Measurements from ENCODE around the gene CCDC7.
A peak's percentile ranks its signal among the peaks of the same experiment; 100 is the strongest.
"Not testable (repeated sequence)": the region's sequence is repeated elsewhere in the genome, so short reads cannot be mapped to it uniquely, and the experiment has no call there.

Gene CCDC7

DNA sequence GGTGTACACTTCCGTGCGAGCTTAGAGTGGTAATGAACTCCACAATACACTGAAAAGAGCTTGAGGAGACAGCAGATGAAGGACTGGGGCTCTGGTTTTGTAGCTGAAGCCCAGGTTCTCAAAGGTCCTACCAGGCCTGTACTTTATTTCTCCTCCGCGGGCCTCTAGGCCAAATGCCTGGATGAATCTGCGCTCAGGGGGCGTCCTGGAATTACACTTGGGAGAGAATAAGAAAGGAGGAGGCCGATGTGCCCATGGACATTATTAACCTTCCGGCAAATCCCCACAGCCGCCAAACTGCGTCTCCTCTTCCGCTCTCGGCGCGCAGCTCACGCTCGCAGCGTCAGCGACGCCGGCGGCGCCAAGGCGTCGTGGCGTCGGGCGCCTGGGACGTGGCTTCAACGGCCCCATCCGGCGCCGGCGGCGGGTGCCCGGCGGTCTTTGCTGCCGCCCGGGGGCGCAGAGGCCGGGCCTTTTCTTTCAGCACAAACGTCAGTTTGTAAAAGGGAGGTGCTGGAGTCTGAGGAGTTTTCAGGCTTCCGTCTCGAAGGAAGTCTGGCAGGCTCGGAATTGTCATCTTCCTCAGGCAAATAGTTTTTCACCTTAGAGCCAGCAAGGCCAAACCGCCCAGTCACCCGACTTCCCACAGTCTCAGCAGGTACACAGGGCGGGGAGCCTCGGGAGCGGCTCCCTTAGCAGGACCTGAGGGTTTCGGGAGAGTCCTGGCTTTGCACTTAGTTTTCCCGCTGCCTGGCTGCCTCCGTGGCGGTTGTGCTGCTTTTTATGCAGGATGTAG lies at the start of gene CCDC7:
Gene CCDC7, plus strand, starts transcription at position 401 of the 796 bp plus-strand sequence. CDS start 5,503 bp downstream, outside the sequence.
- peak; percentile 66 for DNase-seq

DNA sequence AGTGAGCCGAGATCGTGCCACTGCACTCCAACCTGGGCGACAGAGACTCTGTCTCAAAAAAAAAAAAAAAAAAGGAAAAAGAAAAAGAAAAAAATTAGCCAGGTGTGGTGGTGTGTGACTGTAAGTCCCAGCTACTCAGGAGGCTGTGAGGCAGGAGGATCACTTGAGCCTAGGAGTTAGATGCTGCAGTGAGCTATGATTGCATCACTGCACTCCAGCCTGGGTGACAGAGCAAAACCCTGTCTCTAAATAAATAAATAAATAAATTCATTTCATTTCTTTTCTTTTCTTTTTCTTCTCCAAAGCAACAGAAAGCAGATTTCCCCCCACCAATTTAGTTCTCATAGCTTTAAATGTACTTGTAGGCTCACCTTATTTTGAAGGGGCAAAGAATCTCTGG lies 48.8 kb upstream of the CCDC7 start:
- not testable (repeated sequence) for DNase-seq

DNA sequence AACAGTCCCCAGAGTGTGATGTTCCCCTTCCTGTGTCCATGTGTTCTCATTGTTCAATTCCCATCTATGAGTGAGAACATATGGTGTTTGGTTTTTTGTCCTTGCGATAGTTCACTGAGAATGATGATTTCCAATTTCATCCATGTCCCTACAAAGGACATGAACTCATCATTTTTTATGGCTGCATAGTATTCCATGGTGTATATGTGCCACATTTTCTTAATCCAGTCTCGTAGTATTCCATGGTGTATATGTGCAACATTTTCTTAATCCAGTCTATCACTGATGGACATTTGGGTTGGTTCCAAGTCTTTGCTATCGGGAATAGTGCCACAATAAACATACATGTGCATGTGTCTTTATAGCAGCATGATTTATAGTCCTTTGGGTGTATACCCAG lies 46.2 kb upstream of the CCDC7 start:
- not testable (repeated sequence) for DNase-seq

DNA sequence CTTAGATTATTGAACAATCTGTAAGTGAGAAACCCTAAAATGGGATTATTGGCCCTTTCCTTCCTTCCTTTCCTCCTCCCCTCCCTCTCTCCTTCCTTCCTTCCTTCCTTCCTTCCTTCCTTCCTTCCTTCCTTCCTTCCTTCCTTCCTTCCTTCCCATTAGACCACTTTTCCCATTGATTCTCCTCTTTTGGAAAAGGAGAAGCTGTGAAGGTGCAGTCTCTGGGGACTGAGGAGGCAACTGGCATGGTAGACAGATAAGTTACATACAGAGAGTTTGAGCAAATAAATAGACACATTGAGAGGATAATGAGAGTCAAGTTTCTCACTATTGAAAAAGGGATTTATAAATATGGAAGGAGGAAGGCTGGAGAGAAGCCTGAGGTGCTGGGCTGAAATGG lies 45.0 kb upstream of the CCDC7 start:
- DNase-seq: no peak

DNA sequence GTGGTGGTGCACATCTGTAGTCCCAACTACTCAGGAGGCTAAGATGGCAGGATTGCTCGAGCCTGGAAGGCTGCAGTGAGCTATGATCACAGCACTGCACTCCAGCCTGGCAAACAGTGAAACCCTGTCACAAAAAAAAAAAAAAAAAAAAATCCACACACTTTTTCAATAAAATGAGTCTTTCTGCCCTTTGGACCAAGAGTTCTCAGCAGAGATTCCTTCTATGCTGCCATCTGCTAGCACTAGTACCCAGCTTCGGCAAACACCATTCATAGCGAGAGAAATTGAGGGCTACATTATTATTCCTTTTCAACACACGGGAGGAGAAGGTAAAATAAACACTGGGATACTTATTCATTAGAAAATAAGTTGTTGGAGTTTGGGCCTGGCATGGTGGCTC lies 43.4 kb upstream of the CCDC7 start:
- DNase-seq: no peak

DNA sequence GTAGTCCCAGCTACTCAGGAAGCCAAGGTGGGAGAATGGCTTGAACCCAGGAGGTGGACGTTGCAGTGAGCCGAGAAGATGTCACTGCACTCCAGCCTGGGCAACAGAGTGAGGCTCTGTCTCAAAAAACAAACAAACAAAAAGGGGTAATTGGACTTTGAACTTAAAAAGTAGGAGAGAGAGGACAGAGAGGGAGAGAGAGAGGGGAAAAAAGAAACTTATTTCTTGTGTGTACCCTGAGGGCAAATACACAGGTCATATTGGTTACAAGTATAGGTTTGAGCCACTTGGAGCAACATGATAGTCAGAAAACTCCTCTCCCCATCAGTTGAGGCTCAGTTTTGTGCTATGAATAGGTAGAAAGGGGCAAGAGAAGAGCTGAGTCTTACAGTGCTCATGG lies 42.8 kb upstream of the CCDC7 start:
- no peak for DNase-seq

DNA sequence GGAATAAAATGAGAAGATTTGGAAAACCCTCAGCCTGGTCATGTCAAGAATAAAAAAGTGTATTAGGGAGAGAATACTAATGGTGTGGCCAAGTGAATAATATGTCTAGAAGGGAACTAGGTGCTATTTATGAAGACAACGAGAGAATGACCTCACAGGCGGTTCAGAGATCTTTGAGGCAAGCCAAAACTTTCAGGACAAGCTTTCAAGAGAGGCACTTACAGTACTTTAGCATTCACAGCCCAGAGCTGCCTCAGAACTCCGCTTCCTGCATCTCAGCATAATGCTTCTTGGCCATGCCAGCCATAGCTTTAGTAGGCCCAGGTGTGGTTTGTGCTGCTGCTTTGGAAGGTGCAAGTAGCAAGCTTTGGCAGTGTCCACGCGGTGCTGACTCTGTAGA lies 37.2 kb upstream of the CCDC7 start:
- DNase-seq: no peak

DNA sequence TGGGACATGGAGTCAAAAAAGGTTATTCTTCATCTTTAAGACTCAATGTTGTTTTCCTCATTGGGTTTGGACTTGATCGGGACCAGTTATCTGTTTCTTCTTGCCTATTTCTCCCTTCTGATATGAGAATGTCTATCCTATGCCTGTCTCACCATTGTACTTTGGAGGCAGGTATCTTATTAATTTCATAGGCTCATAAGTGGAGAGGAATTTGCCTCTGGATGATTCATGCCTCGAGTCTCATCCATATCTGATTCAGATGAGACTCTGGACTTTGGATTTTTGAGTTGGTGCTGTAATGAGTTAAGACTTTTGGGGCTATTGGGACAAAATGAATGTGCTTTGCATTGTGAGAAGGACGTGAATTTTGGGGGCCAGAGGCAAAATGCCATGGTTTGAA lies 36.2 kb upstream of the CCDC7 start:
- DNase-seq: no peak

DNA sequence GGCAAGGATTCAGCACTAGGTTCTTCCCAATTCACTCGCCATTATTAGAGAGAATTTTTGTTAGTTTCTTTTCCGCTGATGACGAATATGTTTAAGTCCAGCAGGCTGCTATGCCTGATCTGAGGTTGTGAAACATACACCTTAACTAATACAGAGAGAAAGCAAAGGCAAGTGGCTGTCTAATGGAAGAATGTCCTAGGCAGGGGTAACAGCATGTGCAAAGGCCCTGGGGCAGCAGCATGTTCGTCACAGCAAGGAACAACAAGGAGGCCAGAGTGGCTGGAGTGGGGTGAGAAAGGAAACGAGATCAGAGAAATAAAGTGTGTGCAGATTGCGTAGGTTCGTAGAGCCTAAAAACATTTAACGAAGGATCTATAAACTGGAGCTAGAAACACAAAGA lies 35.4 kb upstream of the CCDC7 start:
- DNase-seq: no peak

DNA sequence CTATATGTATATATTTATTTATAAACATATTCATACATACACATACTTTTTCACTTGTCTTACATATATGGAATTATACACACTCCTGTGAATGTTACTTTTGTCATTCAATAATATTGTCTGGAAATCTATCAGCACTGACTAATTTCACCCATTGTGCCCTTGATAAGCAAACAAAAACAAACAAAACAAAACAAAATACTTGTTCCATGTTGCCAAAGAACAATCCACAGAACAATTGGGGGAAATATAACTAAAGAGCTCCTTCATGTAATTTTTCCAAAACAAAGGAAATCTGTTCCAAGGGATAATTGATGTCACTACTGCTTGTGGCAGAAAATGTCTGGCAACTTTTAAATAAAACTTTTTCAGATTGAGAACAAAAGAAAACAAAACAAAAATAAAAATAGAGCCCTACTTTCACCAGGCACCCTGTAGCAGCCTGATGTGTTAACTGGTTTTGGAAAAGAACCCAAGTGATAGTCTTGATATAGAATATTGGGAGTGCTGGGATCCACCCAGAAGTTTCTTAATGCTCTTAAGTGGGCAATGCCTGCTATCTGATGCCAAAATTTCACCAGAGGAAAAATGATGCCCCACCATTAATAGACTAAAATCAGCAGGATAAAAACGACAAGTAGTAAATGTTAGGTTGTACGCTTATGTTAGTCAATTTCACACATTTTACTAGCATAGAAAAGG lies 34.0 kb upstream of the CCDC7 start:
- DNase-seq: no peak

DNA sequence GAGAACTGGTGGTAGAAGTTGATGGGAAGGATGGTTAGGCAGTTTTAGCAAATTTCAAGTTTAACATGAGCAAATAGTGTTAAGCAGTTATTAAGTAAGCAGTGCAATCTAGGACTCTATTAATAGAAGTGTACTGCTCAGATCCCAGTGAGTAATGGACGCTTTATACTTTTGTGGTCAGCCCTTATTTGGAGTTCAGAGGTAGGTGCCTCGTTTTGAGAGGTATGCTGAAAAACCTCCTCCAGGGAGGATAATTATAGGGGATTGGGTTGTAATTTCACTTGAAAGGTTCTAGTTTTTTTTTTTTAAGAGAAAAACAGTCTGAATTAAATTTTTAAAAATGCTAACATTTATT lies 33.5 kb upstream of the CCDC7 start:
- DNase-seq: no peak

DNA sequence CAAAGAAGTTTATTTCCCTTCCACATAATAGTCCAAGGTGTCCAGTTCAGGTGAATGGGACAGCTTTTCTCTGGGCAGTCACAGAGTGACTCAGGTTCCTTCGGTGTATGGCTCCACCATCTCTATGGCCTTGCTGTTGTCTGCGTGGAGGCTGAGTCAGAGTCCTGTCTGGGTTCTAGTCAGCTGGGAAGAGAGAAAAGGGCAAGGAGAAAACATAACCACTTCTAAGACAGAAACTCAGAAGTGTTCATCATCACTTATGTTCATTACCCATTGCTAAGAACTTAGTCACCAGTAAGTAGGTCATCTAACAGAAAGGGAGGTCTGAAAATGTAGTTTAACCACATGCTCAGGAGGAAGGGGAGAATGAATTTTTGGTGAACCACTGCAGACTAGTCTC lies 32.4 kb upstream of the CCDC7 start:
- no peak for DNase-seq

DNA sequence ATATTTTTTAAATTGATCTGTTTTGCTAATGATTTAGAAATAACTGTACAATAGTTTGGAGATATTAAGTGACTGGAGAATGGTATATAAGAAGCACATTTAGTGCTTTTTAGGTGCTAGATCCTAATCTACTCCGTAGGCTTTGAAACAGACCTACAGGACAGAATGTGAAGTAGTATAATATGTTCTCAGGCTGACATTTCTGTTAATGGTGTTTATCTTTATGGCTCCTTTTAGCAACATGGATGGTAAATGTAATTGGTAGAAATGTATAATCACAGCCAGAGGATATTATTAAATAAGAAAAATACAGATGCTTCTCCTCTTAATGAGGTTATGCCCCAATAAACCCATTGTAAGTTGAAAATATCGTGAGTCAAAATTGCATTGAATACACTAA lies 30.6 kb upstream of the CCDC7 start:
- DNase-seq: no peak

DNA sequence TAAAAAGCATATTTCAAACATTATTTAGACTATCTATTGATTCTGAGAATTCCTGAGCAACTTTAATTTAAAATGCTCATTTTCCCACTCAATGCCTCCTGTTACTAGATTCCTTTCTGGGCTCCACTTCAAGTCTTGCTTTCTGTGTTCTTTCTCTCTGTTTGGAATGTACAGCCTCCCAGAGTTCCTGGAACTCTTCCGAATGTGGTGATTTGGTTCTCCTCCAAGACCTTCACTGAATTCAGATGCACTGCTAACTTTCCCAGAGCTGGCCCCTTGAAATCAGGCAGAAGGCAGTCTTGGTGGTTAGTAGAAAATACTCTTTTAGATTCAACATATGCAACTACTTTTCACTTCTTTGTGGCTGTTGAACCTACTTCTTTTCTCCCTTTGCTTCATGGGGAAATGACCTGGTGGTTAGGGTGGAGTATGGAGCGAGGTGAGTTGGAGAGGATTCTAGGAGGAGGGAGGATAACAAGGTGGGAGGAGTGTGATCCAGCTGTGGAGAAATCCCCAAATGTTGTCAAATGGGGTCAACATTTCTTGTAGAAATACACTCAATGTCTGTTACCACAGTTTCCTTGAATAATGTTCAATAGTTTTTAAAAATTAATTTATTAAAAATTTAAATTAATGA lies 27.9 kb upstream of the CCDC7 start:
- DNase-seq: no peak

DNA sequence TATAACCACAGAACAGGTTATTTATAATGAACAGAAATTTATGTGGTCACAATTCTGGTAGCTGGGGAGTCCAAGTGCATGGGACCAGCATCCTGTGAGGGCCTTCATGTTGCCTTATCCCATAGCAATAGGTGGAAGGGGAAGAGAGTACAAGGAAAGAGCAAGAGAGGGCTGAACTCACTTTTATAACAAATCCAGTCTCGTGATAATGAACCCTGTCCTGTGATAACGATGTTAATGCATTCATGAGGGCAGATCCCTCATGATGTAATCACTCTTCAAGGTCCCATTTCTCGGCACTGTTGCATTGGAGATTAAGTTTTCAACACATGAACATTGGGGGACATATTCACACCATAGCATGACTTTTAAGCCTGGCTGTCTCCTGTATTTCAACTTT lies 27.4 kb upstream of the CCDC7 start:
- no peak for DNase-seq

DNA sequence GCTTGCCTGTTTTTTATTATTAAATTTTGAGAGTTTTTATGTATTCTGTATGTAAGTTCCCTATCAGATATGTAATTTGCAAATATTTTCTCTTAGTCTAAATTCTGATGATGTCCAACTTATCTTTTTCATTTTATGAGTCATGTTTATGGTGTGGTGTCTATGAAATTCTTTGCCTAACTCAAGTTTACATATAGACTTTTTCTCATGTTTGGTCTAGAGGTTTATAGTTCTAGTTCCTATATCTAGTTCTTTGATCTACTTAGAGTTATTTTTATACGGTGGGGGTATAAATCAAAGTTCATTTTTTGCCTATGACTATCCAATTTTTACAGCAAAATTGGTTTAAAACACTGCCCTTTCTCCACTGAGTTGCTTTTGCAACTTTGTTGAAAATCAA lies 26.3 kb upstream of the CCDC7 start:
- DNase-seq: no peak

DNA sequence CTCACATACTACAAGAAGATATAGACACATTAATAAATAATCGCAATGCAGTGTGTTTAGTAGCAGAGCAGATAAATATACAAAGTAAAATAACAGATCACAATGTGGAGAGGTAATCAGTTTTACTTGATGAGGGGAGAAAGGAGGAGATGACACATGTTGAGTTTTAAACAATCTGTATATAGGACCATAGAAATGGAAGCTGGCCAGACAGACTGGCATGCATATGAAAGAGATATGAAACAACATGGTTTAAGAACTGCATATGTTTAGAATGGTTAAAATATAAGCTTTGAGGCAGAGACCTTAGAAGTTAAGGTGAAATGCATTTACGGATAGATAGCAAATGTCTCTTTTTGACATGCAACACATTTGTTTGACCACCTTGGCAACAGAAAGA lies 19.8 kb upstream of the CCDC7 start:
- no peak for DNase-seq

DNA sequence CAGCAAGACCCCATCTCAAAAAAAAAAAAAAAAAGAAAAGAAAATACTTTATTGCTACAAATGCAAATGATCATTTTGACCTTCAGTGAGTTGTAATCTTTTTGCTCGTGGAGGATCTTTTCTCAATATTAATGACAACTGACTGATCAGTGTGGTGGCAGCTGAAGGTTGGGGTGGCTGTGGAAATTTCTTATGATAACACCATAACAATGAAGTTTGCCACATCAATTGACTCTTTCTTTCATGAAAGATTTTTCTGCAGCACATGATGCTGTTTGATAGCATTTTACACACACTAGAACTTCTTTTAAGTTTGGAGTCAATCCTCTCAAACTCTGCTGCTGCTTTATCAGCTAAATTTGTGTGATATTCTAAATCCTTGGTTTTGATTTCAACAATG lies 12.4 kb upstream of the CCDC7 start:
- no peak for DNase-seq

DNA sequence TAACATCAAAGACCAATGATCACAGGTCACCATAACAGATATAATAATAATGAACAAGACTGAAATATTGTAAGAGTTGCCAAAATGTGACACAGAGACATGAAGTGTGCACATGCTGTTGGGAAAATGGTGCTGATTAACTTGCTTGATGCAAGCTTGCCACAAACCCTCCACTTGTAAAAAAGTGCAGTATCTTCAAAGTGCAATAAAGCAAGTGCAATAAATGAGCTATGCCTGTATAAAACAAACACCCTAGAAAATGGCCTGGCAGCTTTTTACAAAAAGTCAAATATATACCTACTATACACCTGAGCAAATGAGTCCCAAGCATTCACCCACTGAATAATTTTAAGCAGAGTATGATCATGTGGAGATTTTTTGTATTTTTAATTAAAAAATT lies 9.7 kb upstream of the CCDC7 start:
- no peak for DNase-seq

DNA sequence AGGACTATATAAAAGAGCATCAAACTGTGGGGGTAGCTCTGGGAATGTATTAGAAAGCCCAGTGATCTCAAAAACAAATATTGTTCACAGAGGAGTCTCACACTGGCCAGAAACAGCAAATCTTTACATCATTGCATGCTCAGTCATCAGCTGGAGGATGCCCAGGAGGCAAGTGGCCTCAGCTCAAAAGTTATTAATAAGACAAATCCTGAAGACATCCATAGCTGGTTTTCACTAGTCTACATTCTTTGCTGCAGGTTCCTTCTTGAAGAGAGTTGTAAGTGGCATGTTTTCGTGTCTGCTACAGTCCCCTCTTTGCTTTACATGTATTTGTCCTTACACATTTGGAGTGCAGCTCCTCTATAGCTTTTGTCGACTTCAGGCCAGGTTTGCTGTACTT lies 8.6 kb upstream of the CCDC7 start:
- no peak for DNase-seq

DNA sequence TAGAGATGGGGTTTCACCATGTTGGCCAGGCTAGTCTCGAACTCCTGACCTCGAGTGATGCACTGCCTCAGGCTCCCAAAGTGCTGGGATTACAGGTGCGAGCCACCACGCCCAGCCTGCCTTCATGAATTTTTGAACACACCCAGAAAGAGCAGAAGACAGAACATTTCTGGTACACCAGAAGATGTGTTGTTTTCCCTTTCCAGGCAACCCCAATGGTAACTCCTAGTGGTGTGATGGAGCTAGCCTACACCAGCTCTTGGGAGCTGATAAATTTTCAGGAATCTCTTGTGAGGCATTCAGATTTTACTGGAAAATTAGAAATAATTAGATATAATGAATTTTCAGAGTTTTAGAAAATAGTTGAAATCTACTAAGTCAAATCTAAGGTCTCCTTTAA lies 904 bp upstream of the CCDC7 start:
- no peak for DNase-seq

DNA sequence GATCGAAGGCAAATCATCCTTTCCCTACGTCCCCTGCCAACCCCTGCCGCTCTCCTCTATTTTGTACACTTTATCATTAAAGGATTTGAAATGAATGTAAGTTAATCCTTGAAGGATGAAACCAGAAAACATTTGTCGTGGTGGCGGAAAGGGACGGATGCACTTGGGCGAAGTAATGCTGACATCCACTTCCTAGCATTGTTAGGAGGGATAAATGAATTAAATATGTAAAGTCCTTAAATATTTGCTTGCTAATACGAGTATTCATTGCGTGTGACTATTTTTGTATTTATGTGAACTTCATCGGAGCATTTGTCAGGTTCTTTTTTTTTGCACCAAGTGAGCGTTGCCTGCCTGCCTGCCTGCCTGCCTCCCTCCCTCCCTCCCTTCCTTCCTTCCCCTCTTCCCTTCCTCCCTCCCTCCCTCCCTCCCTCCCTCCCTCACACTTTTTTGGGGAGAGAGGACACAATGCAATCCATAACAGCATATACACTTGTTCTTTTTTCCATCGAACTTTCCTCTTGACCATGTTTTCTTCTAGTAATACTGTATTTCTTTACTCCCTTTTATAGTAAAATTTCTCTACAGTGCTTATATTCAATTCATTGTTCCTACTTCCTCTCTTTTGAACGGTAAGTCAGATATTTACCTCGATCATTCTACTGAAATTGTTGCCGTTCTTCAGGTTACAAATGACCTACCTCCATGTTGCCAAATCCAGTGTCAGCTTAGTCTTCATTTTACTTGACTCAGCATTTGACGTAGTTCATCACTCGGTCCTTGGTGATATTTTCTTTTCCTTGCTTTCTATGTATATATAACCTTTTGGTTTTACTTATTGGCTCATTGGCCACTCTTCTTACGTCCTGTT lies 831 bp downstream of the CCDC7 start:
- DNase-seq: no peak

DNA sequence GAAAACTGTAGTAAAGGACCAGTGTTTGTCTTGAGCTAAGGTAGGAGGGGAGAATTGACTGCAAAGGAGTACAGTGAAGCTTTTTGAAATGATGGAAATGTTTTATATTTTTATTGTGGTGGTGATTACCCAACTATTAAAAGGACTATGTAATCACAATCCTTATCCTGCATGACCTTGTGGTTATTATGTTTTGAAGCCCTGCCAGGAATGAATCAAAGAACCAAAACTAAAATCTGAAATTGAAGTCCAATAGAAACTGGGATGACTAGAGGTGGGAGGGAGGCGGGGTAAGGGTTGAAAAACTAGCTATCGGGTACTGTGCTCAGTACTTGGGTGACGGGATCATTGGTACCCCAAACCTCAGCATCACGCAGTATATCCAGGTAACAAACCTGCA lies 8.2 kb downstream of the CCDC7 start:
- no peak for DNase-seq
